ENCODE results near the gene SMC5.
"Not testable (repeated sequence)": the region's sequence is repeated elsewhere in the genome, so short reads cannot be mapped to it uniquely, and the experiment has no call there.

SMC5 gene

DNA sequence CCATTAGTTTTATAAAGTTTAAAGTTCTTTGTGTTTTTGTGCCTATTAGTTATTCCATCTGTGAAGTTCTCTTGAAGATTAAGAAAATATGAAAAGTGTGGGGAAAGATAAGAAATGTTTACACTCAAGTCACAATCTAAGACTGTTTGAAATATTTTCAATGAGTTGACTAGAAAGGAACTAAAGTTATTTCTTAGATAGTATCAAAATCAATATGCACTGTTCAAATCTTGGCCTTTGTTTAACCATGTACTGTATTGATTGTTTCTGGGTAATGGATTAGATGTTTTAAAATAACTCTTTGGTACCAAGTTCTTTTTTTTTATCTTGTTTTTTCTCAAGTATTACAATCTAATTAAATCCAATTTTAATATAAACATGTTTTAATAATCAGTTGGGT, 46.0 kb downstream of the SMC5 start:
- no peak overlapping the region for H3K4me3 ChIP-seq (ENCODE audit: low read depth in 1 of 2, low read length in 2 of 2)
- no peaks in the 10 kb centered on the region for H3K4me1 ChIP-seq (ENCODE audit: control insufficient read depth in 1 of 2, insufficient read depth in 2 of 2, low read length in 2 of 2)
- H3K9me3 ChIP-seq (ENCODE audit: control insufficient read depth in 1 of 2, low read length in 2 of 2): no peaks in the 10 kb centered on the region
- H3K27me3 ChIP-seq (ENCODE audit: low read depth, low read length): no peaks in the 10 kb centered on the region
- peaks cover 21 to 32% of the 10 kb centered on the region in 2 donors for H3K36me3 ChIP-seq (ENCODE audit: control insufficient read depth in 1 of 2, insufficient read depth in 2 of 2, low read length in 2 of 2)
- H3K27ac ChIP-seq (ENCODE audit: low read length): no peak overlapping the region

GRCh38 chr9:70315389-70315788, 56.6 kb downstream of the SMC5 start:
- Histone ChIP-seq H3K4me3 (ENCODE audit: low read depth in 1 of 2, low read length in 2 of 2) (no peak overlapping the region), H3K27ac (ENCODE audit: low read length) (no peak overlapping the region), H3K36me3 (ENCODE audit: control insufficient read depth in 1 of 2, insufficient read depth in 2 of 2, low read length in 2 of 2) (peaks cover 31 to 33% of the 10 kb centered on the region in 2 donors), H3K9me3 (ENCODE audit: control insufficient read depth in 1 of 2, low read length in 2 of 2) (no peaks in the 10 kb centered on the region), H3K4me1 (ENCODE audit: control insufficient read depth in 1 of 2, insufficient read depth in 2 of 2, low read length in 2 of 2) (no peaks in the 10 kb centered on the region), H3K27me3 (ENCODE audit: low read depth, low read length) (no peaks in the 10 kb centered on the region)

DNA sequence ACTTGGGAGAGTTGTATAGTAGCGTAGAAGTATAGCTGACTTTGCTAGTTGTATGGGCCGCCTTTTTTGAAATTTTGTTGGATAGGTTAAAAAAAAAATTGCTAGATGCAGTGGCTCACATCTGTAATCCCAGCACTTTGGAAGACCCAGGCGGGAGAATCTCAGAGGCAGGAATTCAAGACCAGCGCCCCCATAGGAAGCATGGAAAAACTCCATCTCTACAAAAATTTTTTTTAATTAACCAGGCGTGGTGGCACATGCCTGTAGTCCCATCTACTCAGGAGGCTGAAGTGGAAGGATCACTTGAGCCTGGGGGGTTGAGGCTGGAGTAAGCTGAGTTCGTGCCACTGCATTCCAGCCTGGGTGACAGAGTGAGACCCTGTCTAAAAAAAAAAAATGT, 59.2 kb downstream of the SMC5 start:
- peaks cover 31 to 36% of the 10 kb centered on the region in 2 donors for H3K36me3 ChIP-seq (ENCODE audit: control insufficient read depth in 1 of 2, insufficient read depth in 2 of 2, low read length in 2 of 2)
- no peaks in the 10 kb centered on the region for H3K9me3 ChIP-seq (ENCODE audit: control insufficient read depth in 1 of 2, low read length in 2 of 2)
- H3K27me3 ChIP-seq (ENCODE audit: low read depth, low read length): no peaks in the 10 kb centered on the region
- no peak overlapping the region for H3K4me3 ChIP-seq (ENCODE audit: low read depth in 1 of 2, low read length in 2 of 2)
- H3K4me1 ChIP-seq (ENCODE audit: control insufficient read depth in 1 of 2, insufficient read depth in 2 of 2, low read length in 2 of 2): no peaks in the 10 kb centered on the region
- H3K27ac ChIP-seq (ENCODE audit: low read length): no peak overlapping the region

DNA sequence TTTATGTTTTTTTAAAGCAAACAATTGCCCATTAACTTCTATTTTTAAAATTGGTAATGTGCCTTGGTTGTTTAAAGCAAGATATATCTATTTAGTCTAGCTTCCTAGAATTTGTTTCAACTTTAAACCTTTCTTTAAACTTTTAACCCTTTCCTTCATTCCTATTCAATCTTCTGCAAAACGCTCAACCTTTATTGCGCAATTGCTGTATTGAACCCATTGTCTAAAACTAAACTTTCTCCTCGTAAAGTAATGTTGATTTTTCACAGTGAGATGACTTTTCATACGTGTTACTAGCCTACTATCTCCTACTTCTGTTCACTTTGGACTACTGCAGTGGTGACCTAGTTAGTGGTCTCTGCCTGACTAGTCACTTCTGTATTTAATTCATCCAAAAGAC, 63.3 kb downstream of the SMC5 start:
- peaks cover 48 to 52% of the 10 kb centered on the region in 2 donors for H3K36me3 ChIP-seq (ENCODE audit: control insufficient read depth in 1 of 2, insufficient read depth in 2 of 2, low read length in 2 of 2)

GRCh38 chr9:70324963-70325362, 66.2 kb downstream of the SMC5 start:
- no peaks in the 10 kb centered on the region for H3K27me3 ChIP-seq (ENCODE audit: low read depth, low read length)
- no peaks in the 10 kb centered on the region for H3K9me3 ChIP-seq (ENCODE audit: control insufficient read depth in 1 of 2, low read length in 2 of 2)
- no peaks in the 10 kb centered on the region for H3K4me1 ChIP-seq (ENCODE audit: control insufficient read depth in 1 of 2, insufficient read depth in 2 of 2, low read length in 2 of 2)
- no peak overlapping the region for H3K4me3 ChIP-seq (ENCODE audit: low read depth in 1 of 2, low read length in 2 of 2)
- H3K27ac ChIP-seq (ENCODE audit: low read length): no peak overlapping the region
- peaks cover 38 to 55% of the 10 kb centered on the region in 2 donors for H3K36me3 ChIP-seq (ENCODE audit: control insufficient read depth in 1 of 2, insufficient read depth in 2 of 2, low read length in 2 of 2)

More for the DNA sequence above, 63.3 kb downstream of the SMC5 start:
- Histone ChIP-seq H3K9me3 (ENCODE audit: control insufficient read depth in 1 of 2, low read length in 2 of 2) (no peaks in the 10 kb centered on the region), H3K4me1 (ENCODE audit: control insufficient read depth in 1 of 2, insufficient read depth in 2 of 2, low read length in 2 of 2) (no peaks in the 10 kb centered on the region), H3K4me3 (ENCODE audit: low read depth in 1 of 2, low read length in 2 of 2) (no peak overlapping the region), H3K27me3 (ENCODE audit: low read depth, low read length) (no peaks in the 10 kb centered on the region), H3K27ac (ENCODE audit: low read length) (no peak overlapping the region)

DNA sequence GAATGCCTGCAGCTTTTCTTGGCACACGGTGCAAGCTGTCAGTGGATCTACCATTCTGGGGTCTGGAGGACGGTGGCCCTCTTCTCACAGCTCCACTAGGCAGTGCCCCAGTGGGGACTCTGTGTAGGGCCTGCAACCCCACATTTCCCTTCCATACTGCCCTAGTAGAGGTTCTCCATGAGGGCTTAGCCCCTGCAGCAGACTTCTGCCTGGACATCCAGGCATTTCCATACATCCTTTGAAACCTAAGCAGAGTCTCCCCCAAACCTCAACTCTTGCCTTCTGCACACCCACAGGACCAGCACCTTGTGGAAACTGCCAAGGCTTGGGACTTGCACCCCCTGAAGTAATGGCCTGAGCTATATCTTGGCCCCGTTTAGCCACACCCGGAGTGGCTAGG, 69.8 kb downstream of the SMC5 start:
- H3K27me3 ChIP-seq (ENCODE audit: low read depth, low read length); H3K27ac ChIP-seq (ENCODE audit: low read length); H3K4me3 ChIP-seq (ENCODE audit: low read depth in 1 of 2, low read length in 2 of 2); H3K4me1 ChIP-seq (ENCODE audit: control insufficient read depth in 1 of 2, insufficient read depth in 2 of 2, low read length in 2 of 2); H3K9me3 ChIP-seq (ENCODE audit: control insufficient read depth in 1 of 2, low read length in 2 of 2): not testable (repeated sequence)
- peaks cover 18 to 34% of the 10 kb centered on the region in 2 donors for H3K36me3 ChIP-seq (ENCODE audit: control insufficient read depth in 1 of 2, insufficient read depth in 2 of 2, low read length in 2 of 2)

GRCh38 chr9:70340572-70340971, 81.8 kb downstream of the SMC5 start:
- Histone ChIP-seq H3K4me1 (ENCODE audit: control insufficient read depth in 1 of 2, insufficient read depth in 2 of 2, low read length in 2 of 2) (no peaks in the 10 kb centered on the region), H3K27ac (ENCODE audit: low read length) (no peak overlapping the region), H3K36me3 (ENCODE audit: control insufficient read depth in 1 of 2, insufficient read depth in 2 of 2, low read length in 2 of 2) (peaks cover 0 to 7% of the 10 kb centered on the region in 2 donors), H3K27me3 (ENCODE audit: low read depth, low read length) (no peaks in the 10 kb centered on the region), H3K4me3 (ENCODE audit: low read depth in 1 of 2, low read length in 2 of 2) (no peak overlapping the region), H3K9me3 (ENCODE audit: control insufficient read depth in 1 of 2, low read length in 2 of 2) (no peaks in the 10 kb centered on the region)

DNA sequence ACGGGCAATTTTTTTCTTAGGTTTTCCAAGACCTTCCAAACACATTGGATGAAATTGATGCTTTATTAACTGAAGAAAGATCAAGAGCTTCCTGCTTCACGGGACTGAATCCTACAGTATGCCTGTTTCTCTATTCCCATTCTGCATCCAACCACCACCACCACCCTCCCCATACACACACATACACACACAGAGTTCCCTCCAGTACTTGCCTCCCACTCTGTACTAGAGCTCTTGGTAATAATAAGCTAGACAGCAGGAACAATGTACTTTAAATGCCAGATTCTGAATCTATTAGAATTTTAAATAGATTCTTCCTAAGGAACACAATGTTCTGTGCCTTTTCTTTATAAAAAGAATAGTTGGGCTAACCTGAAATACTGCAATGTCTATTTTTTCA, 88.3 kb downstream of the SMC5 start:
- Histone ChIP-seq H3K27me3 (ENCODE audit: low read depth, low read length) (no peaks in the 10 kb centered on the region), H3K4me1 (ENCODE audit: control insufficient read depth in 1 of 2, insufficient read depth in 2 of 2, low read length in 2 of 2) (peaks cover 0 to 6% of the 10 kb centered on the region in 2 donors), H3K4me3 (ENCODE audit: low read depth in 1 of 2, low read length in 2 of 2) (no peak overlapping the region), H3K36me3 (ENCODE audit: control insufficient read depth in 1 of 2, insufficient read depth in 2 of 2, low read length in 2 of 2) (peaks cover 19 to 26% of the 10 kb centered on the region in 2 donors), H3K9me3 (ENCODE audit: control insufficient read depth in 1 of 2, low read length in 2 of 2) (no peaks in the 10 kb centered on the region), H3K27ac (ENCODE audit: low read length) (no peak overlapping the region)

DNA sequence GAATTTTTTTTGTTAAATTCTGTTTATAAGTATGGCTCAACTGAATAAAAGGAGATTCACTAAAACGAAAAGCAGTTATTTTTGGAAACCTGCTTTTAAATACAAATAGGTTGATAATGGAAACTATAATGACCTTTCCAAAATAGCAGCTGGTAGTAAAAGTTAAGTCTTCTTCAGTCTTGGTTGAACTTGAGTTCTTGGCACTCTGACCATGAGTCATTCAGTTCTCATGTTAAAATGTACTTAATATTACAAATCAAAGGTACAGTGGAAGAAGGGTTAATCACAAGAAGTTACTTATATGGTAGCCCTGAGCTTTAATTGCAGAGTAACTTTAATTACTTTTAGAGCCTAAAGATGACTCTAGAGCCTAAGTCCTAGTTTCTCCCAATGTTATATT, 93.6 kb downstream of the SMC5 start:
- no peaks in the 10 kb centered on the region for H3K9me3 ChIP-seq (ENCODE audit: control insufficient read depth in 1 of 2, low read length in 2 of 2)
- no peak overlapping the region for H3K27ac ChIP-seq (ENCODE audit: low read length)

DNA sequence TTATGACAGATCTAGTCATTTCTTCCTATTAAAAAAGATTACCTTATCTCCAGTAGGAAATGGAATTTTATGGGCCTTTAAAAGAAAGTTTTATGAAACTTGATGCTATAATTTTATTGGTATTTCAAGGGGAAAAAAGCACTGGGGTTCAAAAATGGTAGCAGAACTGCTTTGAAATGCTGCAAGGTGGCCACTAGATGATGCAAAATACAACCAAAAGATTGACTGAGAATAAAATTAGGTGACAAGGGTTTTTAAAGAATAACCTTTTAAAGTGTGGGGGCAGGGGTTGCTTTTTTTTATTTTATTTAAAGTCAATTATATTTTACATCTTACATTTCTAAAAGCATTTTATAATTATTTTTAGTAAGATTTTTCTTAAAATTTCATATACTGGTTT, 94.0 kb downstream of the SMC5 start:
- peaks cover 8 to 17% of the 10 kb centered on the region in 2 donors for H3K36me3 ChIP-seq (ENCODE audit: control insufficient read depth in 1 of 2, insufficient read depth in 2 of 2, low read length in 2 of 2)
- no peak overlapping the region for H3K4me3 ChIP-seq (ENCODE audit: low read depth in 1 of 2, low read length in 2 of 2)
- no peaks in the 10 kb centered on the region for H3K27me3 ChIP-seq (ENCODE audit: low read depth, low read length)
- H3K27ac ChIP-seq (ENCODE audit: low read length): no peak overlapping the region
- H3K9me3 ChIP-seq (ENCODE audit: control insufficient read depth in 1 of 2, low read length in 2 of 2): no peaks in the 10 kb centered on the region
- H3K4me1 ChIP-seq (ENCODE audit: control insufficient read depth in 1 of 2, insufficient read depth in 2 of 2, low read length in 2 of 2): peaks cover 0 to 6% of the 10 kb centered on the region in 2 donors

More for the DNA sequence above, 93.6 kb downstream of the SMC5 start:
- Histone ChIP-seq H3K4me3 (ENCODE audit: low read depth in 1 of 2, low read length in 2 of 2) (no peak overlapping the region), H3K36me3 (ENCODE audit: control insufficient read depth in 1 of 2, insufficient read depth in 2 of 2, low read length in 2 of 2) (peaks cover 9 to 19% of the 10 kb centered on the region in 2 donors), H3K4me1 (ENCODE audit: control insufficient read depth in 1 of 2, insufficient read depth in 2 of 2, low read length in 2 of 2) (peaks cover 0 to 6% of the 10 kb centered on the region in 2 donors), H3K27me3 (ENCODE audit: low read depth, low read length) (no peaks in the 10 kb centered on the region)

DNA sequence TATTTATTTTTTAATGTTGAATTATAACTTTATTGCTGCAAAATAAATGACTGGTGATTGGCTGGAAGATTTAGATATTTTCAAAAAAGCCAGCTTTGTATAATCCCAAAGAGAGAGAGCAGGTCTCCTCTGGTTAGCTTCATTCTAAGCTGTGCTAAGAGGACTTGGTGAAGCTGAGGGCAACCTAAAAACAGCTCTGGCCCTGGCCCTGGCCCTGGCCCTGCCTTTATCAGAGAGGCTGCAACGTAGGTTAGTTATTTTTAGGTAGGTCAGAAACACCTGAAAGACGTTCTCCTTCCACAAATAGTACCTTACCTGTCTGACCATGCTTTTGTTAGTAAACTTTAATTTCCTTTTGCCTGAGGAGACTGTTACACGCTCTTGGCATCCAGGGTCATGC, 97.0 kb downstream of the SMC5 start:
- Histone ChIP-seq H3K27ac (ENCODE audit: low read length) (no peak overlapping the region), H3K9me3 (ENCODE audit: control insufficient read depth in 1 of 2, low read length in 2 of 2) (no peaks in the 10 kb centered on the region), H3K4me1 (ENCODE audit: control insufficient read depth in 1 of 2, insufficient read depth in 2 of 2, low read length in 2 of 2) (peaks cover 0 to 6% of the 10 kb centered on the region in 2 donors), H3K4me3 (ENCODE audit: low read depth in 1 of 2, low read length in 2 of 2) (no peak overlapping the region), H3K27me3 (ENCODE audit: low read depth, low read length) (no peaks in the 10 kb centered on the region), H3K36me3 (ENCODE audit: control insufficient read depth in 1 of 2, insufficient read depth in 2 of 2, low read length in 2 of 2) (peaks cover 0 to 10% of the 10 kb centered on the region in 2 donors)

GRCh38 chr9:70362952-70363351, 104.2 kb downstream of the SMC5 start:
- no peaks in the 10 kb centered on the region for H3K9me3 ChIP-seq (ENCODE audit: control insufficient read depth in 1 of 2, low read length in 2 of 2)
- no peak overlapping the region for H3K27ac ChIP-seq (ENCODE audit: low read length)
- peaks cover 0 to 5% of the 10 kb centered on the region in 2 donors for H3K36me3 ChIP-seq (ENCODE audit: control insufficient read depth in 1 of 2, insufficient read depth in 2 of 2, low read length in 2 of 2)
- H3K27me3 ChIP-seq (ENCODE audit: low read depth, low read length): no peaks in the 10 kb centered on the region
- no peaks in the 10 kb centered on the region for H3K4me1 ChIP-seq (ENCODE audit: control insufficient read depth in 1 of 2, insufficient read depth in 2 of 2, low read length in 2 of 2)
- H3K4me3 ChIP-seq (ENCODE audit: low read depth in 1 of 2, low read length in 2 of 2): no peak overlapping the region
